ENCODE data around the gene ROR1.

- TF ChIP-seq, protein P1, sequence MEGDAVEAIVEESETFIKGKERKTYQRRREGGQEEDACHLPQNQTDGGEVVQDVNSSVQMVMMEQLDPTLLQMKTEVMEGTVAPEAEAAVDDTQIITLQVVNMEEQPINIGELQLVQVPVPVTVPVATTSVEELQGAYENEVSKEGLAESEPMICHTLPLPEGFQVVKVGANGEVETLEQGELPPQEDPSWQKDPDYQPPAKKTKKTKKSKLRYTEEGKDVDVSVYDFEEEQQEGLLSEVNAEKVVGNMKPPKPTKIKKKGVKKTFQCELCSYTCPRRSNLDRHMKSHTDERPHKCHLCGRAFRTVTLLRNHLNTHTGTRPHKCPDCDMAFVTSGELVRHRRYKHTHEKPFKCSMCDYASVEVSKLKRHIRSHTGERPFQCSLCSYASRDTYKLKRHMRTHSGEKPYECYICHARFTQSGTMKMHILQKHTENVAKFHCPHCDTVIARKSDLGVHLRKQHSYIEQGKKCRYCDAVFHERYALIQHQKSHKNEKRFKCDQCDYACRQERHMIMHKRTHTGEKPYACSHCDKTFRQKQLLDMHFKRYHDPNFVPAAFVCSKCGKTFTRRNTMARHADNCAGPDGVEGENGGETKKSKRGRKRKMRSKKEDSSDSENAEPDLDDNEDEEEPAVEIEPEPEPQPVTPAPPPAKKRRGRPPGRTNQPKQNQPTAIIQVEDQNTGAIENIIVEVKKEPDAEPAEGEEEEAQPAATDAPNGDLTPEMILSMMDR (IDR thresholded peaks at IDR 0.05): no peak
- no peak for TF ChIP-seq EZH2 (IDR thresholded peaks at IDR 0.05; ENCODE audit: borderline replicate concordance, insufficient read depth, low read depth, low read length, poor library complexity, severe bottlenecking)
Observed at GRCh38 chr1:63883494-63884235, 109.8 kb downstream of the ROR1 start.
